Kidney (tissue), 14 donors: ENCODE results near the gene DDX54. TPM values are rescaled to one million over a fixed set of nuclear protein-coding genes. Genes with fewer than 3 reads are reported as not detected.

Source experiments
- DNase-seq, 5 donors: peaks; one replicate each; pipeline ENCODE4 v3.0.0-alpha.2; 2013 to 2020
- FAIRE-seq: peaks from 2 replicates; lab custom pipeline; 2012; peaks lifted over from hg19 to GRCh38; lab: Jason Lieb, UNC
- H3K27ac ChIP-seq, 2 donors: one replicate each; pipeline ENCODE4 v1.7.0; 2013; ENCODE audit warnings: low read depth in 2 of 2, low read length in 2 of 2, inconsistent platforms in 1 of 2
- H3K27me3 ChIP-seq: one replicate; pipeline ENCODE4 v1.7.1; 2013; ENCODE audit warnings: low read length, inconsistent platforms; ENCODE audit not compliant: control insufficient read depth, insufficient read depth
- H3K36me3 ChIP-seq, 3 donors: one replicate each; pipeline versions ENCODE4 v1.7.0 to v1.7.1; 2013; ENCODE audit warnings: low read length in 3 of 3, control low read depth in 1 of 3, inconsistent platforms in 1 of 3; ENCODE audit not compliant: insufficient read depth in 3 of 3, control insufficient read depth in 2 of 3
- H3K4me1 ChIP-seq, 3 donors: one replicate each; pipeline versions ENCODE4 v1.7.0 to v1.7.1; 2013; ENCODE audit warnings: low read length in 3 of 3, inconsistent platforms in 1 of 3, low read depth in 1 of 3; ENCODE audit not compliant: control insufficient read depth in 2 of 3, insufficient read depth in 2 of 3
- H3K4me3 ChIP-seq, 3 donors: one replicate each; pipeline versions ENCODE4 v1.7.0 to v1.8.1; 2013; ENCODE audit warnings: low read length in 3 of 3, control low read depth in 1 of 3, inconsistent platforms in 1 of 3
- H3K9ac ChIP-seq, 3 donors: one replicate each; pipeline versions ENCODE4 v1.7.0 to v1.7.1; 2013; ENCODE audit warnings: low read length in 3 of 3, control low read depth in 1 of 3, inconsistent platforms in 1 of 3
- H3K9me3 ChIP-seq, 3 donors: one replicate each; pipeline versions ENCODE4 v1.7.0 to v1.7.1; 2013; ENCODE audit warnings: low read length in 3 of 3, control low read depth in 1 of 3, inconsistent platforms in 1 of 3; ENCODE audit not compliant: control insufficient read depth in 2 of 3, insufficient read depth in 1 of 3
- CTCF ChIP-seq: IDR thresholded peaks from 3 replicates; pipeline ENCODE4 v1.5.1; 2012; ENCODE audit warnings: mild to moderate bottlenecking, moderate library complexity, borderline replicate concordance; ENCODE audit not compliant: insufficient read depth; ENCODE audit errors: extremely low read depth
- intact Hi-C: fragments of 100-400 bp; cut with DNase I; formaldehyde crosslinking; loops from one replicate; pipeline ENCODE4 v1.11.1; 2022
- polyA plus RNA-seq: library from polyadenylated mRNA; stranded (reverse); fragments of 350-450 nt; fragmentation: Illumina TruSeq; extraction: RNeasy Lipid Tissue Mini Kit (QIAGEN cat#74804); gene quantifications from one replicate; pipeline ENCODE4 v1.2.3, GENCODE V29; 2014; ENCODE audit warnings: low read depth, low replicate concordance; ENCODE audit not compliant: insufficient read depth
- total RNA-seq: library from RNA; stranded (reverse); fragmentation: NEBNext Ultra II Directional; extraction: Animal tissue kit (Norgen Biotek cat#: 25700); gene quantifications from one replicate; pipeline ENCODE4 v1.2.1, GENCODE V29; 2021
- donor health status: control.
- donor health status: control.
- donor health status: control.
- donor health status: control.
- donor health status: control.
- donor health status: DM: yes; HTN: yes; CAD: no.
- donor health status: Normal renal cell carcinoma (clear cell type).

The DDX54 gene
- total and polyA plus RNA-seq, 2 donors from 2014 or later: 55.4 to 62.0 TPM

GRCh38 chr12:113136990-113137511 is 48.2 kb downstream of the DDX54 start:
- FAIRE-seq (no peak), DNase-seq (peak in 1 of 5 donors; percentile 74)
- Histone ChIP-seq H3K27ac (peak overlapping the region in 1 of 2 donors; percentile 51), H3K4me1 (peaks cover 0 to 10% (median 9%) of the 10 kb centered on the region in 3 donors), H3K9ac (no peak overlapping the region), H3K27me3 (no peaks in the 10 kb centered on the region), H3K36me3 (no peaks in the 10 kb centered on the region), H3K4me3 (no peak overlapping the region), H3K9me3 (no peaks in the 10 kb centered on the region)
- TF ChIP-seq CTCF: no peak
- intact Hi-C loops: no loop called here

- FAIRE-seq: no peak
- TF ChIP-seq CTCF: no peak
- peaks cover 0 to 10% (median 9%) of the 10 kb centered on the region in 3 donors for H3K4me1 ChIP-seq
- H3K27me3 ChIP-seq: no peaks in the 10 kb centered on the region
- peak in 4 of 5 donors; percentile 44 to 72 (median 58) for DNase-seq
- H3K9me3 ChIP-seq: no peaks in the 10 kb centered on the region
- peak overlapping the region; percentile 75 to 76 for H3K27ac ChIP-seq
- intact Hi-C loops: no loop called here
- H3K36me3 ChIP-seq: no peaks in the 10 kb centered on the region
- H3K9ac ChIP-seq: no peak overlapping the region
- H3K4me3 ChIP-seq: no peak overlapping the region
Observed at GRCh38 chr12:113136128-113136989, 48.9 kb downstream of the DDX54 start.

GRCh38 chr12:113135178-113136127 is 49.8 kb downstream of the DDX54 start, which contains the start of gene RASAL1:
Gene RASAL1, minus strand, starts transcription at chr12:113135761. Its CDS starts 299 bp downstream, at chr12:113135462.
- Histone ChIP-seq H3K27me3 (no peaks in the 10 kb centered on the region), H3K4me1 (peaks cover 0 to 10% (median 9%) of the 10 kb centered on the region in 3 donors), H3K36me3 (no peaks in the 10 kb centered on the region), H3K9ac (peak within 1 kb of the TSS in 2 of 3 donors; percentile 16 to 51), H3K4me3 (peak within 1 kb of the TSS; percentile 20 to 53 (median 45)), H3K27ac (peak within 1 kb of the TSS; percentile 75 to 76), H3K9me3 (no peaks in the 10 kb centered on the region)
- peak; percentile 60 to 93 (median 80) for DNase-seq
- intact Hi-C loops: no loop called here
- peak; percentile 41 for TF ChIP-seq CTCF
- FAIRE-seq: no peak
